Measurements from ENCODE around the gene WWC1.

WWC1 gene

DNA sequence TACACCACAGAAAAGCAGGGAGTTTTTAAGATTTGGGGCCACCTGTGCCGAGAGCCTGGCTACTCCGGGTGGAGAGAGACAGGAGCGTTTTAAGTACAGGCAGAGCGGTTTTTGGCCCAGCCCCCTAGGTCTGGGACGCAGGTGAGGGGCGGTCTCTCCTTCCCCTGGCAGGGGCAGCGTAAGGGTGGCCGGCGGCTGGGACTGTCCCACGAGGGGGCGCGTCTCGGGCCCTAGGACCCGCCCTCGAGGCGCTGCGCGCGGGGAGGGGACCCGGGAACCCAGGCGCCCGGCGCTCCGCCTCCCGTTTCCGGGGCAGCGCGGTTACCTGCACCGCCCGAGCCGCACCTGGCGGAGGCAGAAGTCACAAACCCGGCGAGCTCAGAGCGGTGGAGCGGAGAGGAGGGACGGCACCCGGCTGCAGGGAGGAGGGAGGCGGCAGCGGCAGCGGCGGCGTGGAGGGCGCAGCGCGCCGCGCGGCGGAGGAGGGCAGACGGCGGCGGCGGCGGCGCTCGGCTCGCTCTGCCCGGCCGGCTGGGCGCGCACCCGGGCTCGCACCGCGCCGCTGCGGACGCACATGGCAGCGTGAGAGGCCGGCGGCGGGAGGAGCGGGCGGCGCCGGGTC, at the start of gene WWC1:
Gene WWC1 (plus strand): TSS at position 304 of the 622 bp plus-strand sequence. CDS start 508 bp downstream, outside the sequence.
- DNase-seq (ENCODE audit: low spot score): peak; percentile 85

DNA sequence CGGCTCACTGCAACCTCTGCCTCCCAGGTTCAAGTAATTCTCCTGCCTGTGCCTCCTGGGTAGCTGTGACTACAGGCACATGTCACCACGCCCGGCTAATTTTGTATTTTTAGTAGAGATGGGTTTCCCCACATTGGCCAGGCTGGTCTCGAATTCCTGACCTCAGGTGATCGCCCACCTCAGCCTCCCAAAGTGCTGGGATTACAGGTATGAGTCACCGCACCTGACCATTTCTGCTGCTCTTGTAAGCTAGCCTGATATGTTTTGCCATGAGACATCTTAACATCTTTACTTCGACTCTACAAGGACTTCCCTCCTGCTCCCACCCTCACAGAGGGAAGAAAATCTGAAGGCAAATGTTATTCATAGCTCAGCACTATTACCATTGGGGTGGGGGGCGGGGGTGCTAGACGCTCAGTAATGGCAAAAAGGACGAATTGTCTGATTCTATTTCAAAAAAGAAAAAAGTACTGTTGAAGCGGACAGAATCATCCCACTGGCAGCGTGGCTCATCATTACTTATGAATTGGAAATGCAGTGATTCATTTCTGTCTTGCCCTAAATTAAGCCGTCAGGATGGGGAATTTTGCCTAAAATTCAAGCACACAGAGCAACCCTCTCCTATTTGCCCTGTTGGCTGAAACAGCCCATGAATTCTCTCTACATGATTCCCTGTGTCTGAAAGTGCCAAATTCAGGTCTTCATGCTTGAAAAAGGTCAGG, 46.4 kb upstream of the WWC1 start:
- no peak for DNase-seq (ENCODE audit: low spot score)

DNA sequence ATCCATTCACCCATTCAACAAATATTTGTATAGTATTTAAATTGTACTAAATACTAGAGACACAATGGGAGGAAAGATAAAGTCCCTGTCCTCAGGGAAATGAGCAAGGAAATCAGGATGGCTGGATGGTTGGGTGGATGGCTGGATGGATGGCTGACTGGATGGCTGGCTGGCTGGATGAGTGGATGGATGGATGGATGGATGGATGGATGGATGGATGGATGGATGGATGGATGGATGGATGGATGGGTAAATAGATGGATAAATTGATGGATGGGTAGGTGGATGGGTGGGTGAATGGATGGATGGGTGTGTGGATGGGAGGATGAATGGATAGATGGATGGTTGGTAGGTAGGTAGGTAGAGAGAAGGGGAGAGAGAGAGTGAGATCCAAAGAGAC, 41.5 kb upstream of the WWC1 start:
- DNase-seq (ENCODE audit: low spot score): no peak

DNA sequence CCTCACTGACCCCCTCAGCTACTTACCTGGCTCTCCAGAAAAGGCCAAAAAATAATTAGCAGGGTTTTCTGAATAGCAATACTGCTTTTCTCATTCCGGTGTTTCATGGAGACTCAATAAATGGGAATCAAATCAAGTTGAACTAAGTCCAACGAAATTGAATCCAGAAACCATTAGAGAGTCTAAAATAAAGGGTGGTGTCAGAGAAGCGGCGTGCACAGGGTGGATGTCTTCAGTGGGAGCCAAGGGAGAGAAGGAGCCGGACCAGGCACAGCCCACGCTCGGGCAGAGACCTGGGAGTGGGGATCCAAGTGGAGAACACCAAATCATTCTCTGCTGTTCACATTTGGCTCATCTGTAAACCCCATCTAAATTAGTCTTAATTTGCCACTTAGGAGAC, 40.2 kb upstream of the WWC1 start:
- DNase-seq (ENCODE audit: low spot score): no peak

DNA sequence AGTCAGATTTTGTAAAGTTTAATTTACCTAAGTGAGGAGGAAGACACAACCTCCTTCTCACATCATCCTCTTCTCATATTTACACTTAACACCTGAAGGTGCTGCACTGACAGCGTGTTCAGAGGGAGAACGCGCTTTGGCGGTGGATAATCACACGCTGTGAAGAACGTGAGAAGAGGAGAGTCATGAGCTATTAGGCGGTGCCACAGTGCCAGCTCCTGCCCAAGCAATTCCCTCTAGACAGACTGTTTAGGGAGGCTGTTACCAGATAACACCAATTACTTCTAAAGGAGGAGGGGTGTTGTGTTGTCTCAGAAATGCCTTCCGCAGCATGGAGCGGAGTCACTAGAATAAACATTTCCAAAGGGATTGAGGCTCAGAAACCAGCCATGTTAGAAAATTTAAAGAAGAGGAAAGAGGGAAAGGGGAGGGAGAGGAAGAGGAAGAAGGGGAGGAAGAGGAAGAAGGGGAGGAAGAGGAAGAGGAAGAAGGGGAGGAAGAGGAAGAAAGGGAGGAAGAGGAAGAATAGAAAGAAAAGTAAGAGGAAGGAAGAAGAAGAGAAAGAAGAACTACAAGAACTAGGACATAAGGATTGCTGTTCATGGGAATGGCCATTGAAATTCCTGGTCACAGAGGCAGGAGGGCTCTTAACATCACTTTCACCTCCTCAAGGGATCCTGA, 37.3 kb upstream of the WWC1 start:
- no peak for DNase-seq (ENCODE audit: low spot score)

GRCh38 chr5:168260353-168261226, 30.9 kb upstream of the WWC1 start:
- no peak for DNase-seq (ENCODE audit: low spot score)

GRCh38 chr5:168261227-168261571, 30.2 kb upstream of the WWC1 start:
- DNase-seq (ENCODE audit: low spot score): no peak

- DNase-seq (ENCODE audit: low spot score): no peak
Observed at GRCh38 chr5:168262042-168262743, 29.3 kb upstream of the WWC1 start.

GRCh38 chr5:168263121-168263520, 28.3 kb upstream of the WWC1 start:
- no peak for DNase-seq (ENCODE audit: low spot score)

DNA sequence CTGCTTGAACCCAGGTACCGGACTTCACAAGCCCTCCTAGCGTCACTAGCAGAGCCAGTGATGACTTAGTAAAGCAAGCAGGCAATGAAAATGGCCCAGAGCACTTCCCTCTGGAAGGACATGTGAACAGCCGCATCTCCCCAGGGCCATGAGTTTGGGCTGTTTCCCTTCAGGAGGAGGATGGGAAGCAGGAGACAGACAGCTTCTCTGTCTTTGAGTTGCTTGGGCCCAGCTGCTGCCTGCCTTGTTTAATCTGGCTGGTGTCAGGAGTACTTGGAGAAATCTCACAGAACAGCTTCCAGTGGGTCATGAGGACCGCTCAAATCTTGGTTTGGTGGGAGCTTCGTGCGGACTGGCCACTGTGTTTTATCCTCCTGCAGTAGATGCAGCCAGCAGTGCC, 25.4 kb upstream of the WWC1 start:
- DNase-seq (ENCODE audit: low spot score): no peak

DNA sequence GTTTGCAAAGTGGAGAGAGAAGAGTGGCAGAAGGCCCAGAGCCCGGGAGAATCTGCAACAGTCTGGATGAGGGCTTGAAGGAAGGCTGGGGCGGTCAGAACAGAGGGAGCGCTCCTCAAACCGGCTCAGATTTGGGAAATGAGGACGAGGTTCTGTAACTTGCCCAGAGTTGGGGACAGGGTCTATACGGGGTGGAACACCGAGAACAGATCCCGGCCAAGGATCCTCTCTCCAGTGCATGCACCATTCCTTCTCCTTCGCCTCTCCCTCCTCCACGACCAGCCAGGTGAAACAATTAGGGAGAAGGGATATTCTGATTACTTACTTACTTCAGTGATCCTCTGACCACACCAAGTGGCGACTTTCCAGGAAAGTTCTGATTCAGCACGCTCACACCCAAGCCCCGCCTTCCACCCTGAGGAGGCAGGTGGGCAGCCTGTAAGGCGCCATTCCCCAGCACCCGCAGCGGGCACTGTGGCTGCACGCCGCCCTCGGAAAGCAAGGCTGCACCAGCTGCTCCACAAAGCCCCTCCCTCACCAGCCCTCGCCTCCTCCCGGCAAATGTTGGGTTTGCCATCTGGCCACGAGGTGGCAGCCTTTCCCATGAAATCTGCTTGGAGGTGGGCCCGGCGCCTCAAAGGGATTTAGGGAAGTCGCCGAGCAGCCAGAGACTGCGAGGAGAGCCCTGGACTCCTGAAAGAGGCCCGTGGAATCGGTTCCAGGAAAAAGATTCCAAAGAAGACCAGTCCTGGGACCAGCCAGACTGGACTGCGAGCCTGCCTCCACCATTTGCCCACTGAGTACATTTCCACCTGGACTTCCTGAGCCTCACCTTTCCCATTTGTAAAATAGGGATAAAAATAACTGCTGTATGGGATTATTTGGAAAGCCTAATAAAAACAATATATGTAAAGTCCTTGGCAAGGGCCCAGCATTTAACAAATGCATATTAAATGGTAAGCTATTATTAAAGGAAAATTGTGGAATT, 22.2 kb upstream of the WWC1 start:
- DNase-seq (ENCODE audit: low spot score): peak; percentile 93

DNA sequence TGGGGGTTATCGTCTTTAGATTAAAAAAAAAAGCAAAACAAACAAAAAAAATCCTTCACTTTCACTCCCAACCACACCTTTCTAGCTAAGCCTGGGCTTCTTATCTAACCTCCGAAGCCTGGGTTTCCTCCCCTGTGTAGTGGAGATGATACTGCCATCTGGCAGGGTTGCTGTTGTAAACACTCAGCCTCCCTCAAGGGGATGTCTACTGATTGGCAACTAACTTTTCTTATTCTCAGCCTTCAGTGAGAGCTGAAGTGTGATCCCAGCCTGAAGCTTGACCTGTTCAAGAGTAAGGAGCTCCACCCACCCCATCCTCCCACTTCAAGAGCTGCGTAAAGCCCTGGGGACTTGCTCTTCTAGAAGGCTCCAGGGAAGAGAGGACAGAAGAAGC, 21.5 kb upstream of the WWC1 start:
- no peak for DNase-seq (ENCODE audit: low spot score)

GRCh38 chr5:168270476-168270875, 21.0 kb upstream of the WWC1 start:
- no peak for DNase-seq (ENCODE audit: low spot score)

GRCh38 chr5:168273056-168273980, 18.1 kb upstream of the WWC1 start:
- DNase-seq (ENCODE audit: low spot score): no peak

DNA sequence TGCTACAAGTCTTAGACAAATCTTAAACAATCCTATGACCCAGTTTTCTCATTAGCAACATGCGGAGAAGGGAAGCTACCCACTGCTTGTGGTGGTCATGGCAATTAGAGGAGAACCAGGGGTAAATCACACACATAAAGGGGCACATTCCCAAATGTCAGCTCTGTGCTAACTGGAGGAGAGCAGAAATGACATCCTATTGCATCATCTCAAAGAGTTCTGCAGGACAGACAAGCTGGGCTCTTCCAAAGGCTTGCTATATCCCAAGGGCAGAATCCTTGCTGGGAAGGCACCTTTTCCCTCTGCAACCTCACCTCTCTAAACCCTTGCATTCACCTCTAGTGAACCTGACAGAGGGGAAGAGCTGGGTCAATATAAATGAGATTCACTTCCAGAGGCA, 17.0 kb upstream of the WWC1 start:
- no peak for DNase-seq (ENCODE audit: low spot score)

DNA sequence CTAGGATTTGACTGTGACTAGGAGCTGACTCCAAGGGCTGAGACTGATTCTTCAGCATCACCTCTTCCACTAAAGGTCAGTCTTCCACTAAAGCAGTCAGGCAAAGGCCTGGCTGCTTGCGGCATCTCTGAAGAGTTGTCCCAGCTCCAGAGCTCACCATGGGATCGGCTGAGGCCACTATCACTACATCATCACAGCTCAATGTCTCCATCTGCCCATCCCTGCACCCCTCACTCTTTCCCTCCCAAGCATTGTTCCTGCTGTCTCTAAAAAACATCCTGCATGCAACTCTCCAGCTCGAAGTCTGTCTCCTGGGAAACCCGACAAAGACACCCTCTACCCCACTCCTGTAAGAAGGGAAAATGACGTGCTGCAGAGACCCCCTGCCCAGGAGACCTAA, 15.5 kb upstream of the WWC1 start:
- DNase-seq (ENCODE audit: low spot score): no peak

- DNase-seq (ENCODE audit: low spot score): peak; percentile 46
Observed at GRCh38 chr5:168282120-168282519, 9.3 kb upstream of the WWC1 start.

GRCh38 chr5:168284809-168285208, 6.6 kb upstream of the WWC1 start:
- no peak for DNase-seq (ENCODE audit: low spot score)

GRCh38 chr5:168285696-168286095, 5.7 kb upstream of the WWC1 start:
- DNase-seq (ENCODE audit: low spot score): no peak
